Left forelimb (tissue), 1 donor: ENCODE results near the gene SRRM3.
"Not testable (repeated sequence)": the region's sequence is repeated elsewhere in the genome, so short reads cannot be mapped to it uniquely, and the experiment has no call there.

Experiments
- DNase-seq: peaks from one replicate; pipeline ENCODE4 v3.0.0-alpha.2; 2018; ENCODE audit warnings: low spot score

Gene SRRM3

DNA sequence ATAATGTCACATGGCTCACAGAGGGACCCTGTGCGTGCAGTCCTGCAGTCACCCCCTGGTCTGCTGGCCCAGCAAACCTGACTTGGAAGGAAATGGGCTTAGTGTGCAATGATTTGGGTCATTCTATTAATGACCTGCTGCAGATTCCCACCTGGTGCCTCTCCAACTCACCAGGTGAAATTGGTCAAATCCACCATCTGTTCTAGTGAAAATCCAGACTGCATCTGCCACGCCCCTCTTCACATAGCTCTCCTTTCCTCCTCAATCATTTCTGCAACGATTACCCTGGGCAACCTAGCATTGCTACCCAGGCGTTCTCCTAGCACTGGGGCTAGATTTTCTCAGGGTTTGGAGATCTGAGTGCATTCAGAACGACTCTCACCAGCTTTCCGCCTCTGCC is 29.4 kb downstream of the SRRM3 start:
- no peak for DNase-seq

DNA sequence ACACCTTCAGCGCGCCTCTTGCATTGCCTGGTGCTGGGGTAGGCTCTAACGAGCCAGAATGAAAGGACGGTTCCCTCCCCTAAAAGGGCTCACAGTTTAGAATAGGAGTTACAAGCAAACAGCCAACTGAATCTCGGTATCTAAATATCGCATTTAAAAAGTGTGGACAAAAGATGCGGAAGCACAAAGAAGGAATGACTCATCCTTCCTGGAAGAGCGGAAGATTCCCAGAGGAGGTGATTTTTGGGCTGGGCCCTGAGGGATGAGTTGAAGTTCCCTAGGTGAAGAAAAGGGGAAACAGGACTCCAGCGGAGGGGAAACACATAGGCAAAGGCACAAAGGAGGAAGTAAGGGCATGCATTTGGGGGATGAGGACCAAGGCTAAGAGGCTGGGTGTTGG is 29.9 kb downstream of the SRRM3 start:
- DNase-seq, result no peak

DNA sequence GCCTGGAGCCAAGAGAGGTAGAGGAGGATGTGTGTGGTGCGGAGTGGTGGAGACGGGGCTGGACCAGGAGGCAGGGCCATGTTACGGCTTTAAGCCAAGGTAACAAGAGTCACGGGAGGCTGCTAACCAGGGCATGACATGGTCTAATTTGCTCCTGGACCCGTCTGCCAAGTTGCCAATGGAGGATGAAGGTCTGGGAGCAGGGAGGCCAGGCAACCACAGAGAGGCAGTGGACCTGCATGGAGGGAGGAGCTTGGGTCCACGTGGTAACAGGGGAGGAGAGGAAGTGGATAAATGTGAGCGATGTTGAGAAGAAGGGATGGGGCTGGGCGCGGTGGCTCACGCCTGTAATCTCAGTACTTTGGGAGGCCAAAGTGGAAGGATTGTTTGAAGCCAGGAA is 31.0 kb downstream of the SRRM3 start:
- no peak for DNase-seq

DNA sequence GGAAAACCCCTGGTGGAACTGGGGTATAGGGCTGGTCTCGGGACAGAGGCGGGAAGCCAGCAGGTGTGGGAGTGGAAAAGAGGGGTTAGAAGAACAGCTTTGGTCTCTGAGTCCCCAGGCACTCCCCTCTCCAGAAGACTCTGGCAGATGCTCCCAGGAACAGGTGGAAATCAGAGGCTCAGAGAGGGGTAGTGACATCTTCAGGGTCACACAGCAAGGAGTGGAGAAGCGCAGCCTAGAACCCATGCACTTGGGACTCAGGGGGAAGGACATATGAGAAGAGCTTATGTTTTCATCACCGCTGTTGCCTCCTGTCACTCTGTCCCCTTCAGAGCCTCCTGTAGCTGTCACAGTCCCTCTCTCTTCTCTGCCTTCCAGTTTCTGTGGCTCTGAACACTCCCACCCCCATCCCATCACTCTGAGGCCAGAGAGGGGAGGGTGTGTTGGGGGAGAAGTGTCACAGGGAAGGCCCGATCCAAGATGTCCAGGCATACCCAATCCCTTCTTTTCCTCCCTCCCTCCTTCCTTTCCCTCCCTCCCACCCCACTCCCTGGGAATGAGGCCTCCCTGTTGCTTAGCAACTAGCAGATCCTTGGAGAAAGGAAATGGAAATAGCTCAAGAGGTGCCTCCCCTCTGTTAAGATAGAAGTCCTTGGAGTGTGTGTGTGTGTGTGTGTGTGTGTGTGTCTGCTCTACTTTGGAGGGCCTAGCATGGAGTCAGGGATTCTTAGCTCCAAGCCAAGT is 32.0 kb downstream of the SRRM3 start:
- no peak for DNase-seq

DNA sequence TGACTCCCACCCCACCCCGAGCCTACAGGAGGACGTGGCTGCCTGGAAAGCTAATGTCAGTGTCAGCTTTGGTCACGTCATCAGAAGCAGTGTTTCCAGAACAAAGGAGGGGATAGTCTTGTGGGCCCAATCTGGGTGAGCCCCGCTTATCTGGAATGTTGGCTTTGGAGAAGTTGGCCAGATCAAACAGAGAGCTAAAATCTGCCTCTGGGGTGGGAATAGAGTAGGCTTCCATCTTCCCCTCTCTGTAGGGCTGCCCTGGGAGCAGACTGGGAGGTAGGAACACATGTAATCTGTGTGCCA is 32.5 kb downstream of the SRRM3 start:
- no peak for DNase-seq

DNA sequence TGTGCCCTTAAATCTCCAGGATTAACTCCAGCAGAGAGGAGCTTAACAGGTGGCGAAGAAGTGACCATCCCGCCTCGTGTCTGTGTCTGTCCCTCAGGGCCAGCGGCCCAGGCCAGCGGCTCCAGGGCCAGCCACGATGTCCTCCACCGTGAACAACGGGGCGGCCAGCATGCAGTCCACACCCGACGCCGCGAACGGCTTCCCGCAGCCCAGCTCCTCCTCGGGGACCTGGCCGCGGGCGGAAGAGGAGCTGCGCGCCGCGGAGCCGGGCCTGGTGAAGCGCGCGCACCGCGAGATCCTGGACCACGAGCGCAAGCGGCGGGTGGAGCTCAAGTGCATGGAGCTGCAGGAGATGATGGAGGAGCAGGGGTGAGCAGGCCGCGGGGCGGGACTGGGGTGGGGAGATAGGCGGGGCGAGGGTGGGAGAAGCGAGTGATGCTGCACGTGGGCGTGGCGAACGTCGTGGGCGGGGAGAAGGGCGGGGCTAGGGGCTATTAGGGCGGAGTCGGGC is 33.3 kb downstream of the SRRM3 start:
- peak; percentile 75 for DNase-seq

DNA sequence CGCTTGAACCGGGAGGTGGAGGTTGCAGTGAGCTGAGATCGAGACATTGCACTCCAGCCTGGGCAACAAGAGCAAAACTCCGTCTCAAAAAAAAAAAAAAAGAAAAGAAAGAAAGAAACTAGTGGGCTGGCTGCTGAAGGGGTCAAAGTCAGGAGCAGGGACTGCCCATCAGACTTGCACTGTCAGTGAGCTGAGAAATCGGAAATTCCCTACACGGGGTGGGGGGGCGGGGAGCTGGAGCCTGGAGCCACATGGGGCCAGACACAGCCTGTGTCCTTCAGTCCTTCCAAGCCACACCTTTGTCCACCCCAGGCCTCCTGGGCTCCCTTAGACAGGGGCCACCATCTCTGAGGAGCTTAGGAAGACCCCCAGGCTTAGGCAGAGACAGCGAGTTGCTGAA is 34.5 kb downstream of the SRRM3 start:
- DNase-seq, result no peak

DNA sequence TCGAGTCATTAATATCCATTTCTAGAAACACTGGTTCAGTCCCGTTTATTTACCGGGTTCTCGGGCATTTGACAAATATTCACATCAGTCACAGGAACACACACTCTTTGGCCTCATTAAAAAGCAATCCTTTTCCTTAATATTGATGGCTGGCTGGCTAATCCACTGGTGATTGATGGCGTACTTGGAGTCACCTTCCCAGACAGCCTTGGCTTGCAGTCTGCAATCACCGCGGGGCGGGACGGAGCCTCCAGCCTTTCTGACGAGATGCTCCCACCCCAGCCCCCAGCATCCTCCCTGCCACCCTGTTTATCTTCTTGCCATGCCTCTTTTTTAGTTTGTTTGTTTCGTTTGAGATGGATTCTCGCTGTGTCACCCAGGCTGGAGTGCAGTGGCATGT is 36.6 kb downstream of the SRRM3 start:
- no peak for DNase-seq

DNA sequence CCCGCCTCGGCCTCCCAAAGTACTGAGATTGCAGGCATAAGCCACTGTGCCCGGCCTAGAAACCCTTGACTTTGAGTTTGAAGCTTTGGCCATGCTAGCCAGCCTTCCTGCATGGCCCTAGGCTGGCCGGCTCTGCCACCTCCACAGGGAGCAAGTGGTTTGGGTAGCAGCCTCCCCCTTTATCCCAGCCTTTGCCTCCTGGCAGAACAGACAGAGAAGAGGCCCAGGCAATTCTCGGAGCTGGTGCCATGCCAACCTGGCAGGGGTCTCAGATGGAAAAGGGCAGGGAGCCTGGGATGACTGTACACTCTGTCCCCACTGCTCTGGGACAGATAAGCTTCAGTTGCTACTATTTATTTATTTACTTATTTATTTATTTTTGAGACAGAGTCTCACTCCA is 39.4 kb downstream of the SRRM3 start:
- no peak for DNase-seq

DNA sequence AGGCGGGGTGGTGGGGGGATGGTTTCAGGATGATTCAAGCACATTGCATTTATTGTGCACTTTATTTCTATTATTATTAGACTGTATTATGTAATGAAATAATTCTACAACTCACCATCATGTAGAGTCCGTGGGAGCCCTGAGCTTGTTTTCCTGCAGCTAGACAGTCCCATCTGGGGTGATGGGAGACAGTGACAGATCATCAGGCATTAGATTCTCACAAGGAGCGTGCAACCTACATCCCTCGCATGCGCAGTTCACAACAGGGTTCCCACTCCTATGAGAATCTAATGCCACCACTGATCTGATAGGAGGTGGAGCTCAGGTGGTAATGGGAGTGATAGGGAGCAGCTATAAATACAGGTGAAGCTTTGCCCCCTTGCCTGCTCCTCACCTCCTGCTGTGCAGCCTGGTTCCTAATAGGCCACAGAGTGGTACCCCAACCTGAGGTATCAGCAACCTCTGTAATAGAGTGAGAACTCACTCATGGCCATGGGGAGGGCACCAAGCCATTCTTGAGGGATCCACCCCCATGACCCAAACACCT is 40.9 kb downstream of the SRRM3 start:
- DNase-seq, result not testable (repeated sequence)

DNA sequence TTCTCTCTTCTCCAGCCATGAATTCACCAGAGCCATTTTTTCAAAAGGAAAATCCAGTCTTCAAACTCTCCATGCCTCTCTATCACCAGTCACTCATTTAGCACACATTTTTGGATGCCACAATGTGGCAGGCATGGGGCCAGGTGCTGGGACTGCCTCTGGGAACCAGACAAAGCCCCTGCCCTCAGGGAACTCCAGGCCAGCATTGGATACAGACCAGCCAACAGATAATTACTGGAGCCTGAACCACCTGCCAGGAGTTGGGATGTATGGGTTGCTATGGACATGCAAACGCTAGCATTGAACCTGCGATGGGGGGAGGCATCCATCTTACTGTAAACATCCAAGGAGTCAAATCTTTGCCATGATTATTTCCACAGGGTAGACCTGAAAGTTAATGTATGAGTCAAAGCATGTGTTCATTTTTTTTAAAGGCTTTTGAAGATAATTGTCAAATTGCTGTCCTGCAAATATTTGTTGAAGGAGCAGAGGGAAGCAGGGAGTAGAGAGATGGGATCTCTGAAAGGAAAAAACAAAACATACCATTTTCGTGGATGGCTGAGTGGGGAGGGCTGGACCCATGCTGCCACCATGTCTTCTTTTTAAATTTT is 43.2 kb downstream of the SRRM3 start:
- DNase-seq, result no peak

DNA sequence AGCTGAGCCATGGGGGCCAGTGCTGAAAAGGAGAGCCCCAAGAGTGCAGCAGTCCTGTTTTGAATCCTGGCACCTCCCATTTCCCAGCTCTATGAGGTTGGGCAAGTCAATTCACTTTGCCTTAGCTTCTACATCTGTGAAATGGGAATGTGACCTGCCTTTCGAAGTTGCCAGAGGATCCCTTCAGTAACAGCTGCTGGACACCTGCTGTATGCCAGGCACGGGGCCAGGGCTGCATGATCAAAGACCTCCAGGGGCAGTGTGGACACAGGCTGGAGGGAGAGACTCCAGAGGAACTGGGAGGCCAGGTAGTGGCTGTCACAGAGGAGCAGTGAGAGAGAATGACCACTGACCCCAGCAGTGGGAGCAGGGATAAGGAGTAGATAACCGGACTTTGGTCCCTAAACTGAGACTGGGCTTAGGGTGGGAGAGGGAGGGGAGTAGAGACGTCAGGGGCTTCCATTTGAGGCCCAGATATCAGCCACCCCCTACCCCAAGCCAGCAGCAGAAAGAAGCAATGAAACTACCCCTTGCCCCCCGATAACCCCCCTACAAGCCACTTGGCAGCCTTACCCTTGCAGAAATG is 45.2 kb downstream of the SRRM3 start:
- DNase-seq, result no peak

DNA sequence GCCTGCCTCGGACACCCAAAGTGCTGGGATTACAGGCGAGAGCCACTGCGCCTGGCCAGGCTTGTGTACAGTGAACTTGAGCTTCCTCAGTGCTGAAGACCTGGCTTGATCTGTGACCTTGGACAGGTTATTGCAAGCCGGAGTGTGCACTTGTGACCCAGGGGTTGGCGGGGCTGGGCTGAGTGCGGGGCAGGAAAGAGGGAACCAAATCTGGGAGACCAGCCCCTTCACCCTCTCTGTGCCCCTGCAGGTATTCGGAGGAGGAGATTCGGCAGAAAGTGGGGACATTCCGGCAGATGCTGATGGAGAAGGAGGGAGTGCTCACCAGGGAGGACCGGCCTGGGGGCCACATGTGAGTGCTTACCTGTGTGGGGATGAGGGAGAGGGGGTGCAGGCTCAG is 46.2 kb downstream of the SRRM3 start:
- DNase-seq, result no peak

DNA sequence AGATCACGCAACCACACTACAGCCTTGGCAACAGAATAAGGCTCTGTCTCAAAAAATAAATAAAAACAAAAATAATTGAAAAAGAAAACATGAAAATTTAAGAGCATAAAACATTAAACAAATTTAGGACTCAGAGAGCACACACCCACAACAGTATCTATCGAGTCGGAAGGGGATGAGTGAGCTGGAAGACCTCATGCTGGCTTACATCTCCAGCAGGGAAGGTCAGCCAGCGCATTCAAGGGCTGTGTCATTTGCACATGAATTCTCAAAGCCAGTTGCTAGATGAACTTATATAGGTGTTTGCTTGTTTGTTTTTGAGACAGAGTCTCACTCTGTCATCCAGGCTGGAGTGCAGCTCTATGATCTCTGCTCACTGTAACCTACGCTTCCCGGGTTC is 50.3 kb downstream of the SRRM3 start:
- no peak for DNase-seq

DNA sequence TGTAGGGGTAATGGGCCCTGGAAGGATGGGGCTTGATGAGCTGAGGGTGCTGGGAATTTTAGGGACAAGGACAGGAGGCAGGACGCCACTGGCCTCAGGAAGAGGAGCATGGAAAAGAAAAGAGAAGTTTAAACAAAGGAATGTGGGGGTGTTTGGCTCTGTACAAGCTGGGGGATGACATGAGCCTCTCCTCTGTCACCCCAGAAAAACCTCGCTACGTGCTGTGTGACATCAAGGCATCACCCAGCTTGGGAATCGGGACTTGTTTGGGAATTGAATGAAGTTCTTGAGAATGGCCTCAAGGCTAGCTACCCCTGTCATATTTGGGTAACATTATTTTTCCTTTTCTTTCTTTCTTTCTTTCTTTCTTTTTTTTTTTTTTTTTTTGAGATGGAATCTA is 53.1 kb downstream of the SRRM3 start:
- DNase-seq, result no peak

DNA sequence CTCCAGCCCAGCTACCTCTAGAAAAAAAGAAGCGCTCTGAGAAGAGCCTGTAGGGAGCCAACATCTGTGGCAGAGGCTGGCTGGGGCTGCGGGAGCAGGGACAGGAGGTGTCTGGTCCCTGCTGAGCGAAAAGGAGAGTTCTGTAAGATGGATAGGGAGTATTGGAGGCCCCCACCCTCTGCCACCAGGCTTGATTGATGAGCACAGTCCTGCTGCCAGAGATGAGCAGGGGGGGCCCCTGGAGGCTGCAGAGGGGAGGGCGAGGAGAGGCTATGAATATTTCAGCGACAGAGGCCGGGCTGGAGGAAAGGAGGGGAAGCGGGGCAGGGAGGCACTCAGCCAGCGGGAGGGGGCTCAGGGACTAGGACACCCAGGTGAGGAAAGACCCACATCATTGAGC is 56.3 kb downstream of the SRRM3 start:
- DNase-seq, result no peak

DNA sequence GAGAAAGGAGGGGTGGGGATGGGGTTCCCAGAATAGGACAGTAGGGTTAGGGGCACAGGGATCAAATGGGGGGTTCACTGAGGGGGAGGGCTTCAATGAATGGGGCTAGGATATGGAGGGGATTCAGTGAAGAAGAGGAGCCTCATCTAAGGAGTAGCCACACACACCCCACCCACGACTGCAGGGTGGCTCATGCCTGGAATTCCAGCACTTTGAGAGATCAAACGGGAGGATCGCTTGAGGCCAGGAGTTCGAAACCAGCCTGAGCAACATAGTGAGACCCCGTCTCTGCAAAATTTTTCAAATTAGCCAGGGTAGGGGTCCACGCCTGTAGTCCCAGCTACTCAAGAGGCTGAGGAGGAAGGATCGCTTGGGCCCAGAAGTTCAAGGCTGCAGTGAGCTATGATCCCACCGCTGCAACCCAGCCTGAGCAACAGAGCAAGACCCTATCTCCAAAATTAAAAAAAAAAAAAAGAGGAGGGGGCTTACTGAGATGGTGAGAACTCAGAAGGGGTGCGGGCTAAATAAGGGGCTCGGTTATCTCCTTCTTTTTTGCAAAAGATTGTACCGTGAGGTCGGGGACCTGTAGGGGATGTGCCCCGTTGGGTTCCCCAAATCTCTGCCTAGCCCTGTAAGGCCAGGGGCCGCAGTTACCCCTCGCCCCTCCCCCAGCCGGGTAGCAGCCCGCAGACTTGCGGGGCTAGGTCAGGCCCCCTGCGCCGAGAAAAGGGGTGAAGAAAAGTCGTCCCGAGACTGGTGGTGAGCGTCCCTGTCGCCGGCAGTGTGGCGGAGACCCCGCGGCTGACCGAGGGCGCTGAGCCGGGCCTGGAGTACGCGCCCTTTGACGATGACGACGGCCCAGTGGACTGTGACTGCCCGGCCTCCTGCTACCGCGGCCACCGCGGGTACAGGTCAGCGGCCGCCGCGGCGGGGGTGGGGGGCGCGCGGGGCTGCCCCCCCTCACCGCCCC is 57.7 kb downstream of the SRRM3 start:
- no peak for DNase-seq

DNA sequence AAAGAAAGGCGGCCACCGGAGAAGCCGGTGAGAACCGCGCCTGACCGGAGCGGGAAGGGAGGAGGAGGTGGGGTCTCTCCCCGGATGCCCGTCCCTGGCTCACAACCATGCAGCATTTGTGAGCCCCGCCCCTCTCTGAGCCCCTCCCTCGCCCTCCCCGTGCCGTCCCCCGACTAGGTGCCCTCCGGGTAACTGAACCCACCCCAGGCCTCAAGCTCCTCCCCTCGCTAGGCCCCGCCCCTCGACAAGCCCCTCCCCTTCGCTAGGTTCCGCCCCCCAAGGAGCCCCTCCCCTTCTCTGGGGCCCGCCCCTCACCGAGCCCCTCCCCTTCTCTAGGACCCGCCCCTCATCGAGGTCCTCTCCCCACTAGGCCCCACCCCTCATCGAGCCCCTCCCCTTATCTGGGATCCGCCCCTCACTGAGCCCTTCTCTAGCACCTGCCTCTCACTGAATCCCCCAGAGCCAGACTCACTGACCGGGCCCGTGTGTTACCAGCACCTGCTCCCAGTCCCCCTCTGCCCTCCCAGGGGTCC is 58.5 kb downstream of the SRRM3 start:
- DNase-seq, result no peak

DNA sequence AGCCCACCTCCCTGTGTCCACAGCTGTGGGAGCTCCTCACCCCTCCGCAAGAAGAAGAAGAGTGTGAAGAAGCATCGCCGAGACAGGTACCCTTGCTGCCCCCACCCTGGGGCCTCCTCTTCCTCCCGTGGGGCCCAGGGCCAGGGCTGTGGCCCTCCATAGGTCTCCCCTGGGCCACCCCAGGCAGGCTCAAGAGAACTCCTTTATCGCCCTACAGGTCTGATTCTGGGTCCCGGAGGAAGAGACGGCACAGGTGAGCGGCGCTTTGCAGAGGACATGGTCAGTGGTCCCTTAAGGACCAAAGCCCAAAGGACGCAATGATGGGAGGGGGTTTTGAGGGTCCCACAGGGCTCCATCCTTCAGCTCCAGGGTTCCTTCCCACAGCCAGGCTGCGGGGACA is 59.6 kb downstream of the SRRM3 start:
- DNase-seq, result no peak

DNA sequence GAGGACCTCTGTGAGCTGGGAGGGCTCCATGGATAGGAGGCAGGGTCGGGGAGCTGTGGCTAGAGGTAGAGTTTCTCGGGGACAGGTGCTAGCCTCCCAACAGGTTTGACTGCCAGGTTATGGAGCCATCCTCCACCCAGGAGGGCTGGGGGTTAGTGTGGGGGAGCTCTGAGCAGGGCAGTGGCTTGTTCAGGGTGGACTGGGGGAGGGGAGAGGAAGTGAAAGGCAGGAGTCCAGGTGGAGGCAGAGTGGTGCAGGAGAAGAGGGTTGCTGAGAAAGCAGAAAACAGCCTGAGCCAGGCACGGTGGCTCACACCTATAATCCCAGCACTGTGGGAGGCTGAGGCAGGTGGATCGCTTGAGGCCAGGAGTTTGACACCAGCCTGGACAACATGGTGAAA is 60.2 kb downstream of the SRRM3 start:
- no peak for DNase-seq

DNA sequence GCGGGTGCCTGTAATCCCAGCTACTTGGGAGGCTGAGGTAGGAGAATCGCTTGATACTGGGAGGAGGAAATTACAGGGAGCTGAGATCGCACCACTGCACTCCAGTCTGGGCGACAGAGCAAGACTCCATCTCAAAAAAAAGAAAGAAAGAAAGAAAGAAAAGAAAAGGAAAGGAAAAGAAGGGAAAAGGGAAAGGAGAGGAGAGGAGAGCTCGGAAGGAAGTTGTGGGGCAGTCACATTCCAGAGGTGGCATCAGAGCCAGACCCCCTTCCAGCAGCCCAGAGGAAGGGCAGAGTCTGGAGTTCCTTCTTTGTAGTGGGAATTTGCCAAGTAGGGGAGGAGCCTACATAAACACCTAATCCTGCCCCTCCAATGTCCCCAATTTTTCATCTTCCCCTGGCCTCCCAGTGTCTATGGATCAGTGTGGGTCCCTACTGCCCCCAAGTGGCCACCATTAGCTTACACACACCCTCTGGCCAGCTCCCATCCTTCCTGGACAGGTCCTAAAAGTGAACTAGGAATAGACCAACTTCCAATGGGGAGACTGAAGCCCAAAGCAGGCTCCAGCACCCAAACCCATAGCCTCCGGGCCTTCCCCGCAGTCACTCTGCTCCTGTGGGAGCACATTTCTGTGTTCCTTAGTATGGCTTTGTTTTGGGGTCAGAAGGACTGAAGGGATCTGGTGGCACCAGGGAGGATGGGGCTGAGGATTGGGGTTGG is 61.1 kb downstream of the SRRM3 start:
- DNase-seq, result no peak
